GM10266 (cell line): Measurements from ENCODE around the gene THBS3.
"Not testable (repeated sequence)": the region's sequence is repeated elsewhere in the genome, so short reads cannot be mapped to it uniquely, and the experiment has no call there.

Source experiments
- DNase-seq: peaks from one replicate; pipeline ENCODE4 v3.0.0; 2012; ENCODE audit errors: extremely low spot score
- TF ChIP-seq, protein P1 (sequence below): IDR thresholded peaks from 2 replicates; pipeline ENCODE4 v1.5.1; 2012; ENCODE audit warnings: mild to moderate bottlenecking, low read depth; ENCODE audit not compliant: control insufficient read depth, insufficient read depth; ENCODE audit errors: missing control alignments

The THBS3 gene

DNA sequence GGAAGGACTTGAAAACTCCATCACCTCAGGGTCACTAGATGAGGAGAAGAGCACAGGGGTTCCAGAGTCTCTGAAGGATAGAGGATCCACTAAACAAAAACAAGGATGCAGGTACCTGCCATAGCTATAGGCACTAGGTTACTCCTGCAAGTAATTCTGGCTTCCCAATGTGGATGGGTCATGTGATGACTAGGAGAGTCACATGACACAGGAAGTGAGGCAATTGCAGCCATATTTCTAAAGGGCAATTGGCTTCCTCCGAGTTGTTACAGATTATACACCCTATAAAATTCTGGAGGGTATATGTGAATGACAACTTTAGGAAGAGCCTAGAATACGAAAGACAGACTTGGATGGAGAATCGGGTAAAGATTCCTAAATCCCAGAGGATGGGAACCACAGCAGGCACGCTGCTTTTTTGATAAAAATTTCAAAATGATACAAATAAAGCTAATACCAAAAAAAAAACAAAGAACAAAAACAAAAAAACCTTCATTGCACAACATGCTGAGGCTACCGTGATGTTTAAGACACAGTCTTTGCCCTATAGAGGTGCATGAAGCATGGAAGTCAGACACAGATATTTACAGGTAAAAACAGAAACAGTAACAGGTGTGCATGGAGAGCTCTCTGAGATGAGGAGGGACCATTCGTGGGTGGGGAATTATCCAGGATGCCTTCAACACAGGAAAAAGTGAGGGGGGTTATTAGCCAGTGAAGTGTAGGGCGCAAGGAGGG is 11.3 kb upstream of the THBS3 start:
- TF ChIP-seq, protein P1, sequence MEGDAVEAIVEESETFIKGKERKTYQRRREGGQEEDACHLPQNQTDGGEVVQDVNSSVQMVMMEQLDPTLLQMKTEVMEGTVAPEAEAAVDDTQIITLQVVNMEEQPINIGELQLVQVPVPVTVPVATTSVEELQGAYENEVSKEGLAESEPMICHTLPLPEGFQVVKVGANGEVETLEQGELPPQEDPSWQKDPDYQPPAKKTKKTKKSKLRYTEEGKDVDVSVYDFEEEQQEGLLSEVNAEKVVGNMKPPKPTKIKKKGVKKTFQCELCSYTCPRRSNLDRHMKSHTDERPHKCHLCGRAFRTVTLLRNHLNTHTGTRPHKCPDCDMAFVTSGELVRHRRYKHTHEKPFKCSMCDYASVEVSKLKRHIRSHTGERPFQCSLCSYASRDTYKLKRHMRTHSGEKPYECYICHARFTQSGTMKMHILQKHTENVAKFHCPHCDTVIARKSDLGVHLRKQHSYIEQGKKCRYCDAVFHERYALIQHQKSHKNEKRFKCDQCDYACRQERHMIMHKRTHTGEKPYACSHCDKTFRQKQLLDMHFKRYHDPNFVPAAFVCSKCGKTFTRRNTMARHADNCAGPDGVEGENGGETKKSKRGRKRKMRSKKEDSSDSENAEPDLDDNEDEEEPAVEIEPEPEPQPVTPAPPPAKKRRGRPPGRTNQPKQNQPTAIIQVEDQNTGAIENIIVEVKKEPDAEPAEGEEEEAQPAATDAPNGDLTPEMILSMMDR = no peak
- DNase-seq = no peak

DNA sequence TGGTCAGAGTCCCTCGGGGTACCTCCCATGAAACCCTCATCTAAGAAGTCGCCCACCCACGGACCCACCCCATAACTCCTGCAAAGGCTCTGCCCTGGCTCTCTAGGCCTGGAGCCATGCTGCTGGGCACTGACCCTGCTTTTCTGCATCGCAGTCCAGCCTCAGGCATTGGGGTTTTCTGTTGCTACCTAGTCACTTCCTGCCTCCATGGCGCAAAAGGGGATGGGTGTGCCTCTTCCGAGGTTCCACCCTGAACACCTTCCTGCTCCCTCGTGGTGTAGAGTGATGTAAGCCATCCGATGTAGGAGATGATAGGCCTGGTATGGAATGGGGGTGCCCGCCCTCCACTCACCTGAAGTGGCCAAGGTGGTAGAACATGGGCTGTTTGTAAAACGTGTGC is 7.0 kb upstream of the THBS3 start:
- not testable (repeated sequence) for DNase-seq

DNA sequence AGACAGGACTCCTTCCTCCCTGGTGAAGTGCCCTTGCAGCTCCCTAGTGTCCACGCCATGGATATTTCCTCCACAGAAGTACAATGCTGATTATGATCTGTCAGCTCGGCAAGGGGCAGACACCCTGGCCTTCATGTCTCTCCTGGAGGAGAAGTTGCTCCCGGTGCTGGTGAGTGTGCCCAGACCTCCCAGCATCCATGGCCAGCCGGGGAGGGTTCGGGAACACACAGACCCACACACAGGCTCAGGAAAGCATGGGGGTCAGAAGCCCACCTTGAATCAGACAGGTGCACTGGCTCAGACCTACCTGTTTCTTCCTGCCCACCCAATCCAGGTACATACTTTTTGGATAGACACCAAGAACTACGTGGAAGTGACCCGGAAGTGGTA is 4.3 kb upstream of the THBS3 start:
- not testable (repeated sequence) for DNase-seq

DNA sequence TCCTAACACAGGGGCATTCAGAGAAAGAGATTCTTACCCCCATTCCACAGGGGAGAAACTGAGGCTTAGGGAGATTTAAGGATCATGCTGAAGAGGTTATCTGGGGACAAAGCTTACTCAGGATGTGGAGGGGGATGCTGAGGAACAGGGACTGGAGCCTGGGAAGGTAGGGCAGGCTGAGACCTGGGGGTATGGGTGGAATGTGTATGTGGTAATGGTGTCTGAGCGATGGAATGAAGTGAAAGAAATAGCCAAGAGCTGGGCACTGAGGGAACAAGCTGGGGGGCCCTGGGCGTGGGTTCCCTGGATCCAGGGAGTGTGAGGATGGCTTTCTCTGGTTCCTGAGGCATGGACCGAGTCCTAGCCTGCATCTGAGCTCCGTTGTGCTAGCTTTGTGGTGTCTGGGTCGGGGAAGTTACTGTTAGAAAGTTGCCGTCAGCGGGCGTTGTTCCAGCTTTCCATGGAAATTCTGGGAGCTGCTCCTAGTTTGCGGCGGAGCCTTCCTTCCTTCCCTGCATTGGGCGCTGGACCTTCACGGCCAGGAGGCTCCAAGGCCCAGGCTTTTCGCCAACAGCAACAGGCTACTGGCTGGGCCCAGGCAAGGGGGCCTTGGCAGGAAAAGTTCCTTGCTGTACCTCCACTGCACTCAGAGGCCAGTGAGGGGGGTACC is 3.8 kb upstream of the THBS3 start:
- DNase-seq = not testable (repeated sequence)

DNA sequence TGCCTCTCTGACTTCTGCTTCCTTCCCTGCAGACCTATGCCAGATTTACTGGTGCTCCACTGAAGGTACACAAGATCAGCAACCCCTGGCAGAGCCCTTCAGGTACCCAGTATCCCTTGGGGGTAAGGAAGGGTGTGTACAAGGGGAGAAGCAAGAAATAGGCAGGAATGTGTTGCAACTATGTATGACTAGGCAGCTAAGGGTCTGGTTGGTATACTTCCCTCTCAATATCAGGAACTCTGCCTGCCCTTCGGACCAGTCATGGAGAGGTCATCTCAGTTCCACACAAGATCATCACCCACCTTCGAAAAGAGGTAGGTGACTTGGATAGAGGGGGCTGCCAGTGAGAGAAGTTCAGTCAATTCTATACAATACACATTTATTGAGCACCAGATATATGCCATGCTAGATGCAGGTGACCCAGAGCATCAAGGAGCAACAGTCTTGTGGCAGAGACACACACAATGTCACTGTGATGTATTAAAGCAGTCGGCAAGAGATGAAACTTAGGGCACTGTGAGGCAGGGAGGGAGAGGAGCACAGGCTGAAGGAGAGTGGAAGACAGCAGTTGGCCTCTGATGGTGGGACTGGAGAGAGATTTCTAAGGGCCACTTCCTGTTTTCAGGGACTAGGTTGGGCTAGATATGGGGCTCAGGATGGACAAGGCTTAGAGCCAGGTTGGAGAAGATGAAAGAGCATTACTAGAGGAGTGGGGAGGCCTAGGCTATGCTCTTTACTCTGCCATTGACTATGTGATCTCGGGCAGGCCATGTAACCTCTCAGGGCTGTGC is 2.8 kb upstream of the THBS3 start:
- DNase-seq = no peak
- TF ChIP-seq, protein P1 = no peak

DNA sequence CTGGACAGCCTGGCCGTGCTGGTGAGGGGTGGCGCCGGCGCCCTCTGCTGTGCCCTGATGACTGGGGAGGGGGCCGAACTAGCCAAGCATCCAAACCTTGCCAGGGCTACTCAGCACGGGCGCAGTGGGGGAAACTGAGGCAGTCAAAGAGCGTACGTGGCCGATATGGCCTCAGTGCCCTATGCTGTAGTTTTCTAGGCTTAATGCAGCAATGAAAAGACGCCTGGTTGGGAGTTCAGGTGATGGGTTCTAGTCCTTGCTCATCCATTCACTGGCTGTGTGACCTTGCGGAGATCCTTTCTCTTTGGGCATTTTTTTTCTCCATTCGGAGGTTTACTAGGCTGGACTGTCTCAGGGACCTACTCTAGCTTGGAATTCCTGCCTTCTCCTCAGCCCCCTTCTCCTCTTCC is 1.6 kb upstream of the THBS3 start:
- no peak for DNase-seq
- TF ChIP-seq, protein P1 = no peak

DNA sequence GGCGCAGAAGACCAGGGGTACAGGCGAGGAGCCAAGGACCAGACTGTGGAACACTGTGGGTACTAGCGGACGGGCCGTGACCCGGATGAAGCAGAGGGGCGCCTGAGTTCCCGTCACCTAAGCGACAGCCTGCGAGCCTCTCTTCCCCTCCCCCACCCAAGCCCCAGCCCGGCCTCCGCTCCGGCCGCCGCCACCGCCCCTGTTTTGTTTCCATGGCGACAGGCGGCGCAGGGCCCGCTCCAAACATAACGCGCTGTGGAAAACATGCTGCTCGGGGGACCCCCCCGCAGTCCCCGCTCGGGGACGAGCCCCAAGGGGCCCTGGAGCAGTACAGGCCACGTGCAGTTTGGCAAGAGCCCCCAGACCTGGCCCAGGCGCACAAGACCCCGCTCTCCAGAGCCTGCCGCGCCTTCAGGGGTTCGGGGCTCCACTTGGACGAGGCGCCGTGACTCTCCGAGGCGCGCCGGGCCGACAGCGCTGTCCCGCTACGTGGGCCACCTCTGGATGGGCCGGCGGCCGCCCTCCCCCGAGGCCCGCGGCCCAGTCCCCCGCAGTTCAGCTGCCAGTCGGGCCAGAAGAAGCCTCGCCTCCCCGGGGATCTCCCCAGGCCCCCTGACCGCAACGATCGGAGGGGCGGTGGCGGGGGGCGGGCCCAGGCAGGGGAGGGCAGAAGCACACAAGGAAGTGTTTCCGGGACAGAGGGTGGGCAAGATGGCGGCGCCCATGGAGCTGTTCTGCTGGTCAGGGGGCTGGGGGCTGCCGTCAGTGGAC is 1.0 kb upstream of the THBS3 start, which contains the start of gene MTX1:
MTX1 (plus strand) TSS at position 155 of the 771 bp plus-strand sequence; CDS start at position 265, 110 bp downstream.
- TF ChIP-seq, protein P1 = no peak
- DNase-seq = peak; percentile 88

DNA sequence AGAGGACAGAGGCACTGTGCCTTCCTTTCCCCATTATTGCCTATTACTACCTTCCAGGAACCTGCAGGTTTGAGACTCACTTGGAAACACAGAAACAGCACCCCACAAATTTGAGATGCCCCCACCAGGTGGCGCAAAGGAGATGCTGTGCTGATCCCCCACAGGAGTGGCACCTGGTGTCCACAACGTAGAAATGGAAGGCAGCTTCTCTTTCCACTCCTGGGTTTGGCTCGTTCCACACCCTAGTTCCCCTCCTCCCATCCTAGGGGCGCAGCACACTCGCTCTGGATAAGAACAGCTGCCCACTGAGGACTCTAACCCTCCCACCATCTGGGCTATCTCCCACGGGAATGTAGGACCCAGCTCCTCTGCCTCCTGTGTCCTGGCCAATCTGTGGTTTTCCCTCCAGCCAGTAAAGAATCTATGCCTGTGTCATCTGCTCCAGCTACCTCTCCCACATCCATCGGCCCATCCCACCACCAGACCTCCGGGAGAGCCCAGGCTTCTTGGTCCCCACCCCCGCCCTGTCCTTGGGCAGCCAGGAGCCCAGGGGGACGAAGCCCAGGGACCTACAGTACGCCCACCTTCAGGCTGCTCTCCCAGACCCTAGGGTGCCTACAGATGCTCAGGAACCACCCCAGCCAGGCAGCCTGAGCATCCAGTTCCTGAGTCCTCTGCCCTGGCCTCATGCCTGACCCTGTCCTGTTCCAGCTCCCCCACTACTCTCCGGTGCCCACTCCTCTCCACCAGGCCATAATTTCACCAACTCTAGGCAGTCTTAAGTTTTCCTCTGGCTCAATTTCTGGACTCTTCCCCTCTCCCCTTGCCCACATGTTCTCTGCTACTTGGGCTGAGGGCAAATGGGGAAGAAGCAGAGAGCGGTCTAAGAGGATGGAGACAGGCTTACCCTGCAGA is 549 bp downstream of the THBS3 start:
- DNase-seq = peak; percentile 85
- TF ChIP-seq, protein P1 = peak; percentile 76
